Measurements from ENCODE around the gene SLC25A51. TPM values are rescaled to one million over a fixed set of nuclear protein-coding genes. Genes with fewer than 3 reads are reported as not detected.

SLC25A51 gene
- total RNA-seq, 1 donor from 2014 or later, result 24.5 TPM

- Histone ChIP-seq H3K4me1 (peaks cover 26% of the 10 kb centered on the region), H3K27me3 (no peaks in the 10 kb centered on the region), H3K4me3 (no peak overlapping the region), H3K27ac (no peak overlapping the region), H3K9me3 (no peaks in the 10 kb centered on the region), H3K36me3 (peaks cover 4% of the 10 kb centered on the region)
- intact Hi-C loops (cut with DNase I), result no loop called here
- DNase-seq (no peak), ATAC-seq (no peak)
- no peak for TF ChIP-seq CTCF (IDR thresholded peaks at IDR 0.05)
Measured at GRCh38 chr9:37927601-37928551, 23.9 kb upstream of the SLC25A51 start.

- Histone ChIP-seq H3K27ac (peak overlapping the region; percentile 24), H3K4me1 (peaks cover 26% of the 10 kb centered on the region), H3K9me3 (no peaks in the 10 kb centered on the region), H3K27me3 (no peaks in the 10 kb centered on the region), H3K36me3 (peaks cover 4% of the 10 kb centered on the region), H3K4me3 (no peak overlapping the region)
- DNase-seq, result no peak
- no peak for TF ChIP-seq CTCF (IDR thresholded peaks at IDR 0.05)
- ATAC-seq, result no peak
- intact Hi-C loops (cut with DNase I), result no loop called here
Measured at GRCh38 chr9:37927132-37927531, 23.2 kb upstream of the SLC25A51 start.

GRCh38 chr9:37926737-37927118 is 22.8 kb upstream of the SLC25A51 start:
- Histone ChIP-seq H3K4me3 (no peak overlapping the region), H3K4me1 (peaks cover 26% of the 10 kb centered on the region), H3K9me3 (no peaks in the 10 kb centered on the region), H3K27me3 (no peaks in the 10 kb centered on the region), H3K36me3 (peaks cover 4% of the 10 kb centered on the region), H3K27ac (peak overlapping the region; percentile 24)
- intact Hi-C loops (cut with DNase I), result no loop called here
- TF ChIP-seq CTCF (IDR thresholded peaks at IDR 0.05), result no peak
- DNase-seq (no peak), ATAC-seq (no peak)

- H3K9me3 ChIP-seq, result no peaks in the 10 kb centered on the region
- ATAC-seq, result peak; percentile 55
- H3K36me3 ChIP-seq, result peaks cover 4% of the 10 kb centered on the region
- no peak overlapping the region for H3K4me3 ChIP-seq
- intact Hi-C loops (cut with DNase I), result no loop called here
- DNase-seq, result peak; percentile 60
- H3K27me3 ChIP-seq, result no peaks in the 10 kb centered on the region
- no peak for TF ChIP-seq CTCF (IDR thresholded peaks at IDR 0.05)
- peaks cover 26% of the 10 kb centered on the region for H3K4me1 ChIP-seq
- H3K27ac ChIP-seq, result no peak overlapping the region
Measured at GRCh38 chr9:37925786-37926736, 22.1 kb upstream of the SLC25A51 start.

- H3K36me3 ChIP-seq, result peaks cover 4% of the 10 kb centered on the region
- intact Hi-C loops (cut with DNase I), result no loop called here
- H3K27ac ChIP-seq, result no peak overlapping the region
- no peak overlapping the region for H3K4me3 ChIP-seq
- DNase-seq (peak; percentile 63), ATAC-seq (no peak)
- no peak for TF ChIP-seq CTCF (IDR thresholded peaks at IDR 0.05)
- no peaks in the 10 kb centered on the region for H3K9me3 ChIP-seq
- H3K4me1 ChIP-seq, result peaks cover 26% of the 10 kb centered on the region
- no peaks in the 10 kb centered on the region for H3K27me3 ChIP-seq
Measured at GRCh38 chr9:37925006-37925405, 21.1 kb upstream of the SLC25A51 start.
